Common myeloid progenitor, CD34-positive (primary cell): ENCODE measurements around the gene AKNA.

ENCODE experiments used
- CTCF ChIA-PET: fragments of 350-600 bp; sonication (Branson Sonifier 250); formaldehyde crosslinking; loops from one replicate; lab custom pipeline; 2021; ENCODE audit warnings: antibody characterized with exemption; lab: Charles Lee
- POLR2A ChIA-PET: fragments of 350-600 bp; sonication (Branson Sonifier 250); formaldehyde crosslinking; loops from one replicate; lab custom pipeline; 2021; ENCODE audit warnings: antibody characterized with exemption; lab: Charles Lee
- DNase-seq, 3 donors: peaks; one replicate each; pipeline versions ENCODE4 v3.0.0 to v3.0.0-alpha.2; 2013
- H3K27ac ChIP-seq, 2 experiments: 1 replicate in 1 of 2; 2 replicates in 1 of 2; pipeline ENCODE4 v1.7.0; 2013; ENCODE audit warnings: inconsistent platforms in 2 of 2, low read length in 2 of 2, mild to moderate bottlenecking in 2 of 2, low read depth in 1 of 2, moderate library complexity in 1 of 2; ENCODE audit not compliant: severe bottlenecking in 2 of 2, insufficient read depth in 1 of 2, poor library complexity in 1 of 2
- H3K27me3 ChIP-seq, 5 experiments: replicated peaks in 2 of 5; 1 replicate in 3 of 5; 2 replicates in 2 of 5; pipeline versions ENCODE4 v1.6.1 to v1.7.0; 2013; ENCODE audit warnings: low read length in 4 of 5, mild to moderate bottlenecking in 2 of 5, moderate library complexity in 2 of 5, inconsistent platforms in 1 of 5; ENCODE audit not compliant: insufficient read depth in 5 of 5, control insufficient read depth in 4 of 5
- H3K36me3 ChIP-seq, 4 experiments: 1 replicate in 2 of 4; 2 replicates in 2 of 4; pipeline versions ENCODE4 v1.6.1 to v1.7.0; 2013; ENCODE audit warnings: low read length in 3 of 4, control low read depth in 1 of 4, mild to moderate bottlenecking in 1 of 4; ENCODE audit not compliant: control insufficient read depth in 4 of 4, insufficient read depth in 4 of 4
- H3K4me1 ChIP-seq, 4 experiments: 1 replicate in 3 of 4; 2 replicates in 1 of 4; pipeline versions ENCODE4 v1.6.1 to v1.7.1; 2013; ENCODE audit warnings: low read length in 3 of 4, mild to moderate bottlenecking in 3 of 4, control low read depth in 1 of 4, inconsistent platforms in 1 of 4, moderate library complexity in 1 of 4; ENCODE audit not compliant: control insufficient read depth in 4 of 4, insufficient read depth in 4 of 4; ENCODE audit errors: control extremely low read depth in 1 of 4
- H3K4me3 ChIP-seq, 7 experiments: 1 replicate in 4 of 7; 2 replicates in 3 of 7; pipeline versions ENCODE4 v1.5.1 to v1.7.0; 2013; ENCODE audit warnings: mild to moderate bottlenecking in 7 of 7, low read length in 6 of 7, moderate library complexity in 6 of 7, inconsistent platforms in 2 of 7, low read depth in 2 of 7, control low read depth in 1 of 7; ENCODE audit not compliant: insufficient read depth in 4 of 7, control insufficient read depth in 1 of 7; ENCODE audit errors: extremely low read depth in 1 of 7
- H3K9me3 ChIP-seq, 5 experiments: 1 replicate in 4 of 5; 2 replicates in 1 of 5; pipeline versions ENCODE4 v1.6.1 to v1.7.1; 2013; ENCODE audit warnings: low read length in 4 of 5, mild to moderate bottlenecking in 2 of 5, inconsistent platforms in 1 of 5, low read depth in 1 of 5, moderate library complexity in 1 of 5; ENCODE audit not compliant: control insufficient read depth in 4 of 5, insufficient read depth in 2 of 5; ENCODE audit errors: control extremely low read depth in 1 of 5
- WGBS: methylation state at CpG from one replicate; pipeline ENCODE4 v1.1.5; 2013; ENCODE audit not compliant: insufficient coverage; 5-methylcytosine and 5-hydroxymethylcytosine counted together

AKNA gene

DNA sequence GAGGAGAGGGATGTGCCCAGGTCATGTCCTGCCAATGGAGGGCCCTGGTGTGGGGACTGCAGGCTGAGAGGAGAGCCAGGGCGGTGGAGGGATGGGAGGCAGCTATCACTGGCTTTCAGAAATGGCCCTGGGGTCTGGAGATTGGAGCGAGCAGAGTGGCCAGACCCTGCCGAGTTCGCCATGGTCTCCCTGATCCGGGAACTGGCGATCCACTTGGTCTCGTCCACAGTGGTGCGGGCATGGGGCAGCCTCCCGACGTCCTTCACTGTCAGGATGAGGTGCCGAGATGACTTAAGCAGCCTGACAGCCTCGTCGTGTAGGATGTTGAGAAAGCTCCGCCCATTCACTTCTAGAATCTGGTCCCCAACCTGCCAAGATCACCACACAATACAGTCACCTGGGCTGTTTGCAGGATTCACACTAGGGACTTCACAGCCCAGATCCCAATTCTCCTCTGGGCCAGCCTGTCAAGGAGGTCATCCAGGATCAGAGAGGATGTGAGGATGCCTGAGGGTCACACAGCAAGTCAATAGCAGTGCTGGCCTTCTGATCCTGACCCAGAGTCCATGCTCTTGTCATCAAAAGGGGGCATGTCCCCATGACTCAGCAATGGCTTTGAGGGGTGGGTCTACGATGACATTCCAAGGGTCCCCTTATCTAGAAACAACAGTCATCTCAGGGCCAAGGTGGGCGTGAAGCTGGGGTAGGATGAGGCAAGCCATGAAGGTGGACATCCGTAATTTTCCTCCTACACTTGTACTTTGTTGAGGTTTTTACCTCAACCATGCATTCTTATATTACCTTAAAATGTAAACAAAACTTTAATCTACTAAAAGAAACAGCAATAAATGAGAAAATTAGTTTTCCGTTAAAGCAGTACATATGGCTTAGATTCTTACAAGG, 38.5 kb upstream of the AKNA start:
- DNase-seq = no peak
- Histone ChIP-seq H3K36me3 (no peaks in the 10 kb centered on the region), H3K27me3 (peaks cover 0 to 2% (median 0%) of the 10 kb centered on the region in 5 experiments), H3K9me3 (no peaks in the 10 kb centered on the region), H3K27ac (no peak overlapping the region), H3K4me1 (no peaks in the 10 kb centered on the region), H3K4me3 (no peak overlapping the region)
- 97% methylated on average over 15 of the region's 18 CpGs for WGBS
- CTCF ChIA-PET = interaction anchor here (1.0 to 1.6 kb wide), 4 partner anchors 9 to 254 kb away, joined by 3 to 4 read pairs (median 3); no protein-coding TSS in a partner anchor
- POLR2A ChIA-PET = interaction anchor here (0.5 kb wide), 1 partner anchor 79 kb away, joined by 3 read pairs; the partner anchor contains the start of gene WHRN

- ChIA-PET POLR2A (interaction anchor here (0.6 kb wide), 1 partner anchor 104 kb away, joined by 3 read pairs; no protein-coding TSS in a partner anchor), CTCF (interaction anchor here (0.6 to 2.0 kb wide), 6 partner anchors 12 to 256 kb away, joined by 3 to 6 read pairs (median 4); no protein-coding TSS in a partner anchor)
- Histone ChIP-seq H3K27me3 (peaks cover 0 to 2% (median 0%) of the 10 kb centered on the region in 5 experiments), H3K4me1 (no peaks in the 10 kb centered on the region), H3K9me3 (no peaks in the 10 kb centered on the region), H3K4me3 (no peak overlapping the region), H3K27ac (no peak overlapping the region), H3K36me3 (no peaks in the 10 kb centered on the region)
- 96% methylated on average over 9 of the region's 11 CpGs for WGBS
- no peak for DNase-seq
Observed at GRCh38 chr9:114425126-114425525, 37.3 kb upstream of the AKNA start.

- H3K36me3 ChIP-seq = no peaks in the 10 kb centered on the region
- no peak for DNase-seq
- no peak overlapping the region for H3K27ac ChIP-seq
- H3K4me1 ChIP-seq = no peaks in the 10 kb centered on the region
- CTCF ChIA-PET = interaction anchor here (2.0 to 5.9 kb wide), 2 partner anchors 13 to 16 kb away, joined by 6 to 43 read pairs; no protein-coding TSS in a partner anchor
- POLR2A ChIA-PET = no interaction called here
- H3K4me3 ChIP-seq = no peak overlapping the region
- WGBS = 100% methylated on average over 10 of the region's 12 CpGs
- H3K27me3 ChIP-seq = no peaks in the 10 kb centered on the region
- no peaks in the 10 kb centered on the region for H3K9me3 ChIP-seq
Observed at GRCh38 chr9:114424126-114424525, 36.3 kb upstream of the AKNA start.

DNA sequence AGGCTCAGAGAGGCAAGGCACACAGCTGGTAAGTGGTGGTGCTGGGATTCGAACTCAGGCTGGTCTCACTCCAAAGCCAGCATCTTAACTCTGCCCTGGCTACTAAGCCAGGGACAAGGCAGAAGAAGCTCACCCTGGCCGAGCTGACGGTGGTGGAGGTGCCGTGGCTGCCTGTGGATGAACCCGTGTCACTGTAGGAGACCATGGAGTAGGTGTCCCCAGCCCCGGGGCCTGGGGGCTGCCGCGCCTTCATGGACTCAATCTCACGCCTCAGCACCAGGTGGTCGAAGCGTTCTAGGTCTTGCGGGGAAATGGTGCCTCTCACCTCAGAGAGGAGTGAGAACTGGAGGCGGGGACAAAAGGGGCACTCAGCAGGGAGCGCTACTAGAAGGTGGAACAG, 35.4 kb upstream of the AKNA start:
- H3K4me3 ChIP-seq = no peak overlapping the region
- CTCF ChIA-PET = interaction anchor here (1.7 to 5.9 kb wide), 3 partner anchors 13 to 20 kb away, joined by 6 to 43 read pairs (median 6); no protein-coding TSS in a partner anchor
- H3K27ac ChIP-seq = no peak overlapping the region
- H3K36me3 ChIP-seq = no peaks in the 10 kb centered on the region
- POLR2A ChIA-PET = no interaction called here
- H3K4me1 ChIP-seq = no peaks in the 10 kb centered on the region
- over 99% methylated on average over 11 of the region's 14 CpGs for whole genome bisulfite sequencing
- H3K9me3 ChIP-seq = no peaks in the 10 kb centered on the region
- no peaks in the 10 kb centered on the region for H3K27me3 ChIP-seq
- no peak for DNase-seq

DNA sequence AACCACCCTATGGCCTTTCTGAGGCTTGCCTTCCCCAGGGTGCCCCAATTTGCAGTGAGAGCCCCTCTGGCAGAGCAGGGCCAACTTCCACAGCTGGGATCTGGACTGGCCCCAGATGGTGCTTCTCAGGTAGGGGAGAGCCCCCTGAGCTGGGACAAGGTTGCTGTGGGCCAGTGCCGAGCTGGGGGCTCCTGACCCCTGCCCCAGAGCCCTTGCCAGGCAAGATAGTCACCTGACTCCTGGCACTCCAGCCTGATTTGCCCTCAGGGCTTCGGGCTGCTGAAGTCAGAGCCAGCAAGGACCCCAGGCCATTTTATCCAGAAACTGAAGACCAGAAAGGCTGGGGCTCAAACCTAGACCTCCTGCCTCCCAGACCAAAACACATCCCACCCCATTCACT, 33.4 kb upstream of the AKNA start:
- no peak overlapping the region for H3K4me3 ChIP-seq
- H3K4me1 ChIP-seq = no peaks in the 10 kb centered on the region
- H3K27me3 ChIP-seq = no peaks in the 10 kb centered on the region
- no peaks in the 10 kb centered on the region for H3K36me3 ChIP-seq
- ChIA-PET CTCF (interaction anchor here (0.9 to 5.9 kb wide), 3 partner anchors 13 to 130 kb away, joined by 3 to 43 read pairs (median 3); no protein-coding TSS in a partner anchor), POLR2A (no interaction called here)
- H3K27ac ChIP-seq = no peak overlapping the region
- H3K9me3 ChIP-seq = no peaks in the 10 kb centered on the region
- DNase-seq = no peak
- WGBS = 90% methylated on average over 1 of the region's 2 CpGs

DNA sequence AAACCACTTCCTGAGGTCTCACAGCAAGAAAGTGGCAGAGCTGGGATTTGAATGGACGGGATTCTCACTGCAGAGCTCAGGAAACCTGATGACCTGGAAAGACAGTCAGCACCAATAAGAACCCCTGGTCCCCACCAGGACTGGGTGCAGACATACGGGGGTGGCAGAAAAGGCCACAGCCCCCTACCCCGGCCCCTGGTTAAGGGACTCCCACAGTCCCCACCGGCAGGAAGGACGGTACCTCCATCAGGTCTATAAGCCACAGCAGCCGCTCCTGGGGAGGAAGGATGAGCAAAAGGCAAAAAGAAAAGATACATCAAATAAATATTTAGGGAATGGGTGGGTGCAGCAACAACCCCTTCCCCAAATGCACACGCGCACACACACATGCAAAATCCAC, 32.0 kb upstream of the AKNA start:
- ChIA-PET POLR2A (no interaction called here), CTCF (interaction anchor here (1.0 to 5.9 kb wide), 7 partner anchors 12 to 319 kb away, joined by 3 to 43 read pairs (median 3); no protein-coding TSS in a partner anchor)
- H3K9me3 ChIP-seq = no peaks in the 10 kb centered on the region
- H3K36me3 ChIP-seq = no peaks in the 10 kb centered on the region
- no peaks in the 10 kb centered on the region for H3K4me1 ChIP-seq
- DNase-seq = no peak
- WGBS = 100% methylated on average over 1 of the region's 8 CpGs
- no peaks in the 10 kb centered on the region for H3K27me3 ChIP-seq
- H3K4me3 ChIP-seq = no peak overlapping the region
- no peak overlapping the region for H3K27ac ChIP-seq

DNA sequence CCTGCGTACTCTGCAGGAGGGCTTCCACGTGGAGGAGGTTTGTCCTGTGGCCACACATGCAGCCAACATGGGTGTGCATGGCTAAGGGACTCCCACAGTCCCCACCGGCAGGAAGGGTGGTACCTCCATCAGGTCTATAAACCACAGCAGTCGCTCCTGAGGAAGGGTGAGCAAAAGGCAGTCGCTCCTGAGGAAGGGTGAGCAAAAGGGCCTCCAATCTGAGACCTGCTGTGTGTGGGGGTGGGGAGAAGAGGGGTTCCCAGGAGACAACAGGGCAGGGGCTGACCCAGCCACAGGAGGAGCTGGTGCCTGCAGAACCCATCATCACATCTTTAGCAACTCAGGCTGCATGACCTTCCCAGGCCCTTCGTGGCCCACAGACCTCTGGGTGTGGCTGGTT, 30.3 kb upstream of the AKNA start:
- POLR2A ChIA-PET = no interaction called here

More for the DNA sequence above, 30.3 kb upstream of the AKNA start:
- no peaks in the 10 kb centered on the region for H3K36me3 ChIP-seq
- no peaks in the 10 kb centered on the region for H3K27me3 ChIP-seq
- no peak for DNase-seq
- H3K27ac ChIP-seq = no peak overlapping the region
- H3K9me3 ChIP-seq = no peaks in the 10 kb centered on the region
- H3K4me1 ChIP-seq = peaks cover 0 to 10% (median 2%) of the 10 kb centered on the region in 4 experiments
- no peak overlapping the region for H3K4me3 ChIP-seq
- CTCF ChIA-PET = interaction anchor here (0.9 to 1.4 kb wide), 5 partner anchors 11 to 243 kb away, joined by 3 to 5 read pairs (median 3); no protein-coding TSS in a partner anchor
- 92% methylated on average over 5 of the region's 6 CpGs for WGBS
